H1 (cell line): Measurements from ENCODE around the gene ARHGEF38. TPM values are rescaled to one million over a fixed set of nuclear protein-coding genes. Genes with fewer than 3 reads are reported as not detected.

Experiments
- CTCF ChIA-PET: fragments of 300-600 bp; sonication (Branson Sonifier 250); formaldehyde crosslinking; loops from one replicate; lab custom pipeline; 2021; ENCODE audit not compliant: partially characterized antibody; lab: Charles Lee
- POLR2A ChIA-PET: fragments of 300-600 bp; sonication (Branson Sonifier 250); formaldehyde crosslinking; loops from one replicate; lab custom pipeline; 2021; ENCODE audit warnings: inconsistent platforms; ENCODE audit not compliant: partially characterized antibody; lab: Charles Lee
- DNase-seq, 2 experiments: peaks; one replicate each; pipeline versions ENCODE4 v3.0.0 to v3.0.0-alpha.2; 2010 to 2022; ENCODE audit warnings: low spot score in 2 of 2, low read depth in 1 of 2, mixed read lengths in 1 of 2
- FAIRE-seq: peaks from 2 replicates; lab custom pipeline; 2011; peaks lifted over from hg19 to GRCh38; lab: Jason Lieb, UNC
- H2AFZ ChIP-seq: 2 replicates; pipeline ENCODE4 v1.8.1; 2012; ENCODE audit warnings: low read length, inconsistent platforms
- H2AK5ac ChIP-seq: 2 replicates; pipeline ENCODE4 v1.6.1; 2013; ENCODE audit warnings: low read depth, low read length
- H2BK120ac ChIP-seq: replicated peaks from 2 replicates; pipeline ENCODE3; 2013; ENCODE audit warnings: low read depth, low read length, inconsistent platforms
- H2BK12ac ChIP-seq: 2 replicates; pipeline ENCODE4 v1.6.1; 2013; ENCODE audit warnings: low read depth, low read length
- H2BK15ac ChIP-seq: 2 replicates; pipeline ENCODE4 v1.6.1; 2013; ENCODE audit warnings: low read length
- H2BK20ac ChIP-seq: 2 replicates; pipeline ENCODE4 v1.6.1; 2013; ENCODE audit warnings: low read length
- H2BK5ac ChIP-seq: 2 replicates; pipeline ENCODE4 v1.6.1; 2013; ENCODE audit warnings: low read depth, low read length
- H3K14ac ChIP-seq: 2 replicates; pipeline ENCODE4 v1.6.1; 2013; ENCODE audit warnings: inconsistent platforms; ENCODE audit not compliant: insufficient read length
- H3K18ac ChIP-seq: 2 replicates; pipeline ENCODE4 v1.6.1; 2013; ENCODE audit warnings: low read length; ENCODE audit errors: extremely low read depth
- H3K23ac ChIP-seq: 2 replicates; pipeline ENCODE4 v1.6.1; 2013; ENCODE audit warnings: inconsistent platforms; ENCODE audit not compliant: insufficient read length
- H3K23me2 ChIP-seq: 2 replicates; pipeline ENCODE4 v1.6.1; 2013; ENCODE audit warnings: low read depth, low read length
- H3K27ac ChIP-seq: 2 replicates; pipeline ENCODE4 v1.6.1; 2011; ENCODE audit warnings: low read depth, low read length, inconsistent platforms
- H3K27me3 ChIP-seq, 4 experiments: replicated peaks in 1 of 4; 1 replicate in 1 of 4; 2 replicates in 3 of 4; pipeline versions ENCODE4 v1.6.1 to v1.8.1; 2011 to 2013; ENCODE audit warnings: low read length in 3 of 4, mild to moderate bottlenecking in 3 of 4, inconsistent platforms in 2 of 4, mixed read lengths in 2 of 4, moderate library complexity in 1 of 4; ENCODE audit not compliant: control insufficient read depth in 3 of 4, insufficient read depth in 3 of 4; ENCODE audit errors: extremely low read depth in 1 of 4
- H3K36me3 ChIP-seq, 4 experiments: 2 replicates each; pipeline versions ENCODE4 v1.6.1 to v1.8.1; 2011 to 2013; ENCODE audit warnings: mild to moderate bottlenecking in 4 of 4, low read length in 3 of 4, moderate library complexity in 2 of 4, control low read depth in 1 of 4, inconsistent platforms in 1 of 4; ENCODE audit not compliant: insufficient read depth in 4 of 4, control insufficient read depth in 2 of 4
- H3K4ac ChIP-seq: replicated peaks from 2 replicates; pipeline ENCODE3; 2013; ENCODE audit warnings: low read length, low read depth, mixed read lengths, inconsistent platforms; ENCODE audit not compliant: insufficient read length
- H3K4me1 ChIP-seq, 4 experiments: replicated peaks in 1 of 4; 1 replicate in 1 of 4; 2 replicates in 3 of 4; pipeline versions ENCODE4 v1.6.1 to v1.8.1; 2011 to 2013; ENCODE audit warnings: low read length in 3 of 4, inconsistent platforms in 2 of 4, mixed read lengths in 1 of 4; ENCODE audit not compliant: insufficient read depth in 4 of 4, control insufficient read depth in 3 of 4
- H3K4me2 ChIP-seq, 2 experiments: 2 replicates each; pipeline versions ENCODE4 v1.6.1 to v1.8.1; 2011 to 2013; ENCODE audit warnings: low read depth in 2 of 2, low read length in 2 of 2, control low read depth in 1 of 2, inconsistent platforms in 1 of 2, mild to moderate bottlenecking in 1 of 2; ENCODE audit not compliant: insufficient read depth in 1 of 2
- H3K4me3 ChIP-seq, 4 experiments: fragments of 200-600, 300-600 bp in 1 of 4; sonication (generic), shearing (Covaris generic), sonication (Bioruptor Twin) in 1 of 4; 2 replicates each; pipeline versions ENCODE4 v1.5.1 to v1.8.1; 2011 to 2016; ENCODE audit warnings: low read length in 4 of 4, low read depth in 3 of 4, control low read depth in 2 of 4, inconsistent platforms in 2 of 4, mild to moderate bottlenecking in 2 of 4, mixed read lengths in 1 of 4, moderate library complexity in 1 of 4; ENCODE audit not compliant: insufficient read depth in 2 of 4; ENCODE audit errors: extremely low read depth in 1 of 4
- H3K56ac ChIP-seq: replicated peaks from 2 replicates; pipeline ENCODE3; 2013; ENCODE audit warnings: low read depth, mild to moderate bottlenecking, mixed read lengths, low read length, inconsistent platforms; ENCODE audit not compliant: insufficient read length
- H3K79me1 ChIP-seq: 2 replicates; pipeline ENCODE4 v1.6.1; 2013; ENCODE audit warnings: low read depth, low read length, control low read depth
- H3K79me2 ChIP-seq, 2 experiments: 2 replicates each; pipeline versions ENCODE4 v1.6.1 to v1.8.1; 2012 to 2013; ENCODE audit warnings: low read length in 2 of 2, mild to moderate bottlenecking in 2 of 2, inconsistent platforms in 1 of 2; ENCODE audit not compliant: insufficient read depth in 2 of 2, control insufficient read depth in 1 of 2
- H3K9ac ChIP-seq, 4 experiments: replicated peaks in 1 of 4; 1 replicate in 1 of 4; 2 replicates in 3 of 4; pipeline versions ENCODE4 v1.6.1 to v1.8.1; 2011 to 2013; ENCODE audit warnings: low read depth in 3 of 4, low read length in 3 of 4, control low read depth in 2 of 4, mild to moderate bottlenecking in 2 of 4, moderate library complexity in 2 of 4, inconsistent platforms in 1 of 4; ENCODE audit errors: extremely low read depth in 1 of 4
- H3K9me3 ChIP-seq, 2 experiments: 2 replicates each; pipeline versions ENCODE4 v1.6.1 to v1.8.1; 2012 to 2013; ENCODE audit warnings: mild to moderate bottlenecking in 2 of 2, moderate library complexity in 2 of 2, control low read depth in 1 of 2, inconsistent platforms in 1 of 2, low read depth in 1 of 2, low read length in 1 of 2, mixed read lengths in 1 of 2; ENCODE audit not compliant: insufficient read depth in 2 of 2
- H4K20me1 ChIP-seq, 2 experiments: replicated peaks in 1 of 2; 2 replicates each; pipeline versions ENCODE3 to v1.8.1; 2011 to 2013; ENCODE audit warnings: inconsistent platforms in 2 of 2, low read length in 2 of 2, mild to moderate bottlenecking in 1 of 2; ENCODE audit not compliant: insufficient read depth in 2 of 2, control insufficient read depth in 1 of 2
- H4K5ac ChIP-seq: 2 replicates; pipeline ENCODE4 v1.6.1; 2013; ENCODE audit warnings: low read length, low read depth, mixed read lengths, inconsistent platforms; ENCODE audit not compliant: insufficient read length
- H4K8ac ChIP-seq: 2 replicates; pipeline ENCODE4 v1.8.0; 2013; ENCODE audit warnings: mild to moderate bottlenecking, moderate library complexity, low read length, inconsistent platforms; ENCODE audit not compliant: insufficient read depth; ENCODE audit errors: extremely low read depth
- H4K91ac ChIP-seq: replicated peaks from 2 replicates; pipeline ENCODE3; 2013; ENCODE audit warnings: low read length, mixed read lengths, inconsistent platforms; ENCODE audit not compliant: insufficient read length
- CHD1 ChIP-seq: IDR thresholded peaks from 2 replicates; pipeline ENCODE4 v1.6.1; 2012; ENCODE audit warnings: low read depth, low read length, improper control_type of control experiment
- CTBP2 ChIP-seq: IDR thresholded peaks from 2 replicates; pipeline ENCODE4 v1.7.0; 2011; ENCODE audit warnings: borderline replicate concordance, mild to moderate bottlenecking, moderate library complexity, mixed read lengths, low read length; ENCODE audit not compliant: insufficient read depth, insufficient read length
- E2F6 ChIP-seq: IDR thresholded peaks from 2 replicates; pipeline ENCODE4 v1.6.1; 2012; ENCODE audit warnings: inconsistent platforms
- EP300 ChIP-seq, 2 experiments: IDR thresholded peaks; 1 replicate in 1 of 2; 2 replicates in 1 of 2; pipeline ENCODE4 v1.6.1; 2011 to 2012; ENCODE audit warnings: low read depth in 2 of 2, low read length in 2 of 2, mild to moderate bottlenecking in 2 of 2, borderline replicate concordance in 1 of 2, inconsistent platforms in 1 of 2, moderate library complexity in 1 of 2
- EZH2 ChIP-seq: fragments of 200-600 bp; sonication (generic); IDR thresholded peaks from 2 replicates; pipeline ENCODE4 v1.7.1; 2012; ENCODE audit warnings: low read depth, mild to moderate bottlenecking, moderate library complexity, low read length, inconsistent platforms; ENCODE audit not compliant: severe bottlenecking
- POU5F1 ChIP-seq: IDR thresholded peaks from 2 replicates; pipeline ENCODE4 v1.6.1; 2011; ENCODE audit warnings: low read depth, mild to moderate bottlenecking, low read length, moderate library complexity
- RBBP5 ChIP-seq: IDR thresholded peaks from 2 replicates; pipeline ENCODE4 v1.7.1; 2012; ENCODE audit warnings: low read depth, mild to moderate bottlenecking, inconsistent platforms, low read length, moderate library complexity, borderline replicate concordance
- RNF2 ChIP-seq: fragments of 200-900, 300-1000 bp; sonication (generic); IDR thresholded peaks from 2 replicates; pipeline ENCODE4 v1.7.1; 2016; ENCODE audit warnings: borderline replicate concordance, low read depth, mild to moderate bottlenecking, antibody characterized with exemption, low read length; ENCODE audit not compliant: poor library complexity, severe bottlenecking; ENCODE audit errors: missing control alignments
- SAP30 ChIP-seq: fragments of 300-600 bp; sonication (generic); IDR thresholded peaks from 2 replicates; pipeline ENCODE4 v1.7.1; 2012; ENCODE audit warnings: low read length, moderate library complexity, mild to moderate bottlenecking, inconsistent platforms; ENCODE audit not compliant: insufficient read depth, insufficient replicate concordance
- TEAD4 ChIP-seq: IDR thresholded peaks from 2 replicates; pipeline ENCODE4 v1.6.1; 2012; ENCODE audit warnings: low read depth, low read length, inconsistent platforms, mixed read lengths
- USF2 ChIP-seq: IDR thresholded peaks from 2 replicates; pipeline ENCODE4 v1.6.1; 2011; ENCODE audit warnings: low read length, improper control_type of control experiment
- WGBS, 2 experiments: shearing (Covaris generic) in 1 of 2; methylation state at CpG; one replicate each; pipeline versions ENCODE4 v1.1.6 to v1.1.7; 2013 to 2015; ENCODE audit warnings: low lambda C conversion rate in 2 of 2, mixed read lengths in 2 of 2, inconsistent platforms in 1 of 2, low coverage in 1 of 2, missing lambda C conversion rate in 1 of 2; ENCODE audit not compliant: insufficient replicate concordance in 2 of 2, insufficient coverage in 1 of 2, insufficient read length in 1 of 2; ENCODE audit errors: extremely low coverage in 1 of 2, missing lambda C conversion rate in 1 of 2; 5-methylcytosine and 5-hydroxymethylcytosine counted together
- polyA plus RNA-seq, 7 experiments: library from polyadenylated mRNA; depleted of rRNA in 3 of 7; stranded (reverse) in 5 of 7; unstranded in 2 of 7; fragments of >200 nt in 5 of 7; fragments of 200-250 nt in 2 of 7; gene quantifications; 1 replicate in 5 of 7; 2 replicates in 1 of 7; 4 replicates in 1 of 7; pipeline versions ENCODE4 v1.2.1 to v1.2.3, GENCODE V29; 2011 to 2013; ENCODE audit warnings: missing spikeins in 2 of 7, mixed read lengths in 2 of 7
- total RNA-seq: library from RNA; stranded (reverse); fragmentation: NEBNext Ultra II Directional; extraction: Animal tissue kit (Norgen Biotek cat#: 25700); gene quantifications from 2 replicates; pipeline ENCODE4 v1.2.1, GENCODE V29; 2021

Gene ARHGEF38
- total and polyA plus RNA-seq, 2 of the 8 experiments (the other 6 are each of a cell fraction or from before 2014, with no cell fraction given): not detected

- H4K20me1 ChIP-seq: no peaks in the 10 kb centered on the region
- no peak for DNase-seq
- H3K4ac ChIP-seq: no peak overlapping the region
- H2BK12ac ChIP-seq: no peak overlapping the region
- no peak overlapping the region for H2AK5ac ChIP-seq
- H3K56ac ChIP-seq: no peak overlapping the region
- no peak overlapping the region for H3K4me2 ChIP-seq
- H4K91ac ChIP-seq: no peak overlapping the region
- FAIRE-seq: no peak
- no peak overlapping the region for H3K4me3 ChIP-seq
- no peaks in the 10 kb centered on the region for H3K36me3 ChIP-seq
- no peak overlapping the region for H3K23ac ChIP-seq
- H2BK20ac ChIP-seq: no peak overlapping the region
- H3K27me3 ChIP-seq: no peaks in the 10 kb centered on the region
- no peak overlapping the region for H3K27ac ChIP-seq
- H3K23me2 ChIP-seq: no peaks in the 10 kb centered on the region
- no peak overlapping the region for H2BK15ac ChIP-seq
- H3K9ac ChIP-seq: no peak overlapping the region
- no peak overlapping the region for H4K8ac ChIP-seq
- peaks cover 0 to 4% (median 0%) of the 10 kb centered on the region in 4 experiments; a peak in 2 of 7 replicates for H3K4me1 ChIP-seq
- no peaks in the 10 kb centered on the region for H3K9me3 ChIP-seq
- H2BK5ac ChIP-seq: no peak overlapping the region
- no peak overlapping the region for H4K5ac ChIP-seq
- H2AFZ ChIP-seq: no peak overlapping the region
- POLR2A ChIA-PET: no interaction called here
- CTCF ChIA-PET: interaction anchor here (0.7 to 3.6 kb wide), 13 partner anchors 11 to 117 kb away, joined by 3 to 28 read pairs (median 4); no protein-coding TSS in a partner anchor
- no peak overlapping the region for H3K18ac ChIP-seq
- no peaks in the 10 kb centered on the region for H3K79me1 ChIP-seq
- no peak overlapping the region for H3K14ac ChIP-seq
- H2BK120ac ChIP-seq: no peak overlapping the region
- 95% methylated on average over 3 of the region's 3 CpGs; no CpG with 5 or more reads in 1 of the 2 experiments for WGBS, 2 experiments
- H3K79me2 ChIP-seq: no peaks in the 10 kb centered on the region
- TF ChIP-seq POU5F1 (no peak), RNF2 (no peak), EZH2 (no peak), EP300 (IDR thresholded peaks at IDR 0.05; ENCODE audit: borderline replicate concordance in 1 of 2, low read depth in 2 of 2, low read length in 2 of 2) (no peak), E2F6 (no peak), CTBP2 (no peak), SAP30 (no peak), USF2 (no peak), TEAD4 (no peak), CHD1 (no peak), RBBP5 (no peak)
Measured at GRCh38 chr4:105633241-105633640, 80.8 kb downstream of the ARHGEF38 start.
